ENCODE measurements around the gene SESN2.

SESN2 gene

GRCh38 chr1:28259252-28259933, at the start of gene SESN2:
TSS of gene SESN2 (plus strand) at chr1:28259518. CDS start at chr1:28259848, 330 bp downstream.
- DNase-seq, result peak; percentile 90 to 92

DNA sequence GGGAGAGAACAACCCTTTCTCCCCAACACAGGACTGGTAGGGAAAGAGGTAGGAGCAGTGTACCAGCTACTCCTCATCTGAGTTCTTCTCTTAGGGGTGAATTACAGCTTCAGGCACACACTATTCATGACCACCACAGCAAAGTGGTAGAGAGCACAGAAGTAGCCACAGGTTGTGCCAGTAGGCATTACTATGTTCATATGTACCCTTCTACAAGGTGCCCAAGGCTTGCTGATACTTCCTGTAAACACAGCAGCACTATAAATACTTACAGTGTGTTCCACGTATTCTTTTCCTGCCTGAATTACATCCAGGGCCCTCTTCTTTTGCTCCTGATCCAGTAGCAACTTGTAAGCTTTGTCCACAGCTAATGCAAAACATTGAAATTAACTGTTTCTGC, 49.6 kb upstream of the SESN2 start:
- DNase-seq, result no peak

- no peak for DNase-seq
Measured at GRCh38 chr1:28213315-28213714, 46.0 kb upstream of the SESN2 start.

GRCh38 chr1:28229089-28229488, 30.2 kb upstream of the SESN2 start:
- no peak for DNase-seq

- DNase-seq, result no peak
Measured at GRCh38 chr1:28229996-28230395, 29.3 kb upstream of the SESN2 start.

DNA sequence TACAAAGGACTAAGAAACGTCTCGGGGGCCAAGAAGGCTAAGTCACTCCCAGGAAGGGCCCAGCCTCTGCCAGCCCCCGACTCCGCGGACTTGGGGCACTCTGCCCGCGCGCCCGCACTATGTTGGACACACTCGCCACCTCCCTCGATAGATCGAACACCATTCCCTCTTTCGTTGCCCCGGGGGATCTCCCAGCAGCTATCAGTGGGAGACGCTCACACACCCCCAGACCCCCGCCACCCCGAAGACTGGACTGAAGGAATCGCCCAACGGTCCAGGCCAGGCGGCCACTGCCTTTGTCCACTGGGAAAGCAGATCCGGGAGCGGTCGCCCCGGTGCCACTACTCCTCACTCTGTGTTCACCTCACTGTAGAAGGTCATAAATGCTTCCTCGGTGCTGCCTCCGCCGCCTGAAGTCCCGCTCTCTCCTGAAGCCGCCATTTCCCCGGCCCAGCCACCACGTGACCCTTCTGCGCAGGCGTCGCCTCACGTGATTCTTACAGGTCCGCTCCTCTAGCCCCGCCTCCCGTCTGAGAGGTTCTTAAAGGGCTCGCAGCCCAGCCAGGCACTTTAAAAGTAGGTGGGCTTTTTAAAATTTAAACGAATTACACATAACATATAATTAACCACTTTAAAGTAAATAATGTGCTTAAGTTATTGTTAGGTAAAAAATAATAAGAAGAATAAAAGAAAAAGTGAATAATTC, 26.6 kb upstream of the SESN2 start, which contains the start of gene DNAJC8:
DNAJC8 (minus strand) TSS at position 472 of the 706 bp plus-strand sequence; CDS start at position 441, 31 bp downstream.
- peak; percentile 53 to 84 for DNase-seq

- no peak for DNase-seq
Measured at GRCh38 chr1:28233264-28233606, 26.1 kb upstream of the SESN2 start.

DNA sequence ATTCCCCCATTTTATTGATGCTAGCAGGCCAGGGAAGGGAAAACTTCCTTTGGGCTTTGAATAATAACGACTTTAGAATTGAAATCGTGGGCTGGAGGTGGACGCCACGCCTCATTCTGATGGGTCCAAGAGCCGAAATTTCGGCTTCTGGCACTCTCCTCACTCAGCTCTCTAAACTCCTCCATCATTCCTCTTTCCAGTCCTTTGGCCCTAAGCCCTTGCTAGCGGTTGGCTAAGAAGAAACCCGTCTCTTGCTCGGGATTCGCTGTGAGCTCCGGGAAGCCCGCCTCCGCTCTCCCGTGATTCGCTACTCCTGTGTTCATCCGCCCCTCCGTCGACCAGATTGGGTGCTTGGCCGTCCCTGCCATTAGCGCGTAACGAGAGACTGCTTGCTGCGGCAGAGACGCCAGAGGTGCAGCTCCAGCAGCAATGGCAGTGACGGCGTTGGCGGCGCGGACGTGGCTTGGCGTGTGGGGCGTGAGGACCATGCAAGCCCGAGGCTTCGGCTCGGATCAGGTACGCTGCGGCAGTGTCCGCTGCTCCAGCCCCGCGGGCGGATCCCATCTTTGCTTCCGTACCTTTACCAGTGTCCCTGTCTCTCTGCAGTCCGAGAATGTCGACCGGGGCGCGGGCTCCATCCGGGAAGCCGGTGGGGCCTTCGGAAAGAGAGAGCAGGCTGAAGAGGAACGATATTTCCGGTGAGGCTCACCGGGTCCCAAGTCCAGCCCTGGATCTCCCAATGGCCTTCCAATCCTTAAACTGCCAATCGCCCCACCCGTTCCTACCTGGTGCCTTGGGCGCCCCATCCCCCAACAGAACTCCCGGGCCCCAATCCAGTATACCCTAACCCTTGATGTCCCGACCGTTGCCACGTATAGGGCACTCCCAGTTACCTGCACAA, 23.3 kb upstream of the SESN2 start, which contains the start of gene ATP5IF1:
ATP5IF1 (plus strand) TSS at position 370 of the 901 bp plus-strand sequence; CDS start at position 430, 60 bp downstream.
- peak; percentile 82 to 95 for DNase-seq

DNA sequence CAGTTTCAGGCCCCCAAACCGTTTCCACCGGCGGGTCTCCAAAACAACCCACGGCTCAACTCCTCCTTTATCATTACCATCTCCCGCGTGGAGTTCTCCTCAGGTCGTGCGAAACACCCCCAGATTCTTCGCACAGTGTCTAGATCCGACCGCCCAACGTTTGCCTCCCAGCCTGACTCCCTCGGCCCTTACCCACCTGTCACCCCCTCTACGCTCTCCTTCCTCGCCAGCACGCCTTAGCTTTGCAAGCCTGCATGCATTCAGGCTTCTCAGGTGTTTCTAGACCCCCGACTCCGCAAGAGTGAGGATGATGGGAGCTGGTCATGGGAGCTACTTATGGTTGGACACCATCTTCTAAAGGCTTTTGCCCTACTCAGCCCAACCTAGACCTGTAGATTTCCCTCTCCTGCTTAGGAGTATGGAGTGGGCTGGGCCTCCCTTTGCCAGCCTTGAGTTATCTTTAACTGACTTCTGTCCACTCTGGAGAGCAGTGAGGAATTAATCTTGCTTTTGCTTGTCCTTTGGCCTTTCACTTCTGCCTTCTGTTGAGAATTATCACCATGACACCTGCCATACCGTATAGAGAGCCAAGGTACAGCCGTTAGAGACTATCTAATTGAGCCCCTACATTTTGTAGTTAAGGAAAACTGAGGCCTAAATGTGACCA, 22.5 kb upstream of the SESN2 start:
- DNase-seq, result no peak

DNA sequence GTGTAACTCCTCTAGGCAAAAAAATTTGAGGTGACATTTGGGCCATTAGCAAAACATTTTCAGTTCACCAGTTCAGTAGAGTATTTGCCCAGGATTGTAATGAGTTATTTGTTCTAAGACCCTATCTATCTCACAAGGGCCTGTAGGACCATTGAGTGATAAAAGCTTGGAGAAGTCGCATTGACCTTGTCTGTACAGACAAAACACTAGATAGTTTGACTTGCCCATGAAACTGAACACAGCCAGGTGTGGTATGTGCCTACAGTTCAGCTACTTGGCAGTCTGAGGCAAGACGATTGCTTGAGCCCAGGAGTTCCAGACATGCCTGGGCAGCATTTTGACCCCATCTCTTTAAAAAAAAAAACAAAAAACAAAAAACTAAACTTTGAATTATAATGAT, 20.3 kb upstream of the SESN2 start:
- no peak for DNase-seq

- no peak for DNase-seq
Measured at GRCh38 chr1:28240024-28240423, 19.3 kb upstream of the SESN2 start.

GRCh38 chr1:28241638-28242241, 17.6 kb upstream of the SESN2 start:
- DNase-seq, result no peak

DNA sequence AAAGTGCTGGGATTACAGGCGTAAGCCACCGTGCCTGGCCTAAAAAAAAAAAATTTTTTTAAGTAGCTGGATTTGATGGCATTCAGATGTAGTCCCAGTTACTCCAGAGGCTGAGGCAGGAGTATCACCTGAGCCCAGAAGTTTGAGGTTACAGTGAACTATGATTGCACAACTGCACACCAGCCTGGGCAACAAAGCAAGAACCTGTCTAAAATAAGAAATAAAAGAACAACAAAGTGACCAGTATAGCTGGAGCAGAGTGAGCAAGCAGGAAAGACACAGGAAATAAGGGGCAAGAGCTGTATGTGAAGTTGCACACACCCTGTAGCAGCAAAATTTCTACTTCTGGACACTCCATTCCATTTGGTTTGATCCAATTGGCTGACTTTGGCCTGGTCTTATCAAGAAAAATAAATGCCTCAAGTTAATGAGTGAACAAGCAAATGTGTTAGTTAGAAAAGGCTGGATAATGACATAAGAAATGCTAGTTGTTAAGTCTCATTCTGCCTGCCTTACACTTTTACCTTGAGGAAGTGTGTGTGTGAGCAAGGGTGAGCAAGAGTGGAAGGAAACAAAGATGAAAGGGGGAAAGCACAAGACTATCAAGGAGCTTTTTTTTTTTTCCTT, 15.5 kb upstream of the SESN2 start:
- no peak for DNase-seq

DNA sequence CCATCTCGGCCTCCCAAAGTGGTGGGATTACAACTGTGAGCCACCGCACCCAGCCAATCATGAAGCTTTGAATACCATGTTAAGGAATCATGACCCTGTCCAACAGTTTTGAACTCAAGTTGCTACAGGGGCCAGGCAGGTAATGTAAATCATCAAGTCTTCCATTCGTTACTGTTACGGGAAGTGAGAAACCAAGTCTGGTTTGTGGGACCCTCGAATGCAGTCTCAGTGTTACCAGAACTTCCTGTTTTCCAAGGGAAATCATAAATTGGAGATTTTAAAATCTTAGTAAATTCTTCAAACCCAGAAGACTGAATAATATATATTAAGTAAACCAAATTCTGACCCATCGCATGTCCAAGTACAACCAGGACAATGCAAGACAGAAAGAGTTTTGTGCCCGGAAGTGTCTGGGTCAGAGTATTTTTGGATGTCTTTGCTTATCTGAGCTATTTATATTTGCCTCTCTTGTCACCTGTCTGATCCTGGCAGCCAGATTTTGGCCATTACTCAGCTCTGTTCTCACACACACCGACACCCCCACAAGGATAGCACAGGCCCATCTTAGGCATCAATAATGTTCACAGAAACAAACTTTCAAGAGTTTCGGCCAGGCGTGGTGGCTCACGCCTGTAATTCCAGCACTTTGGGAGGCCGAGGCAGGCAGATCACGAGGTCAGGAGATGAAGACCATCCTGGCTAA, 14.6 kb upstream of the SESN2 start:
- DNase-seq, result no peak

GRCh38 chr1:28246427-28246832, 12.9 kb upstream of the SESN2 start:
- peak in 1 of 2 experiments; percentile 12 for DNase-seq

- DNase-seq, result no peak
Measured at GRCh38 chr1:28247612-28248272, 11.6 kb upstream of the SESN2 start.

- DNase-seq, result peak in 1 of 2 experiments; percentile 64
Measured at GRCh38 chr1:28248273-28249012, 10.9 kb upstream of the SESN2 start.

DNA sequence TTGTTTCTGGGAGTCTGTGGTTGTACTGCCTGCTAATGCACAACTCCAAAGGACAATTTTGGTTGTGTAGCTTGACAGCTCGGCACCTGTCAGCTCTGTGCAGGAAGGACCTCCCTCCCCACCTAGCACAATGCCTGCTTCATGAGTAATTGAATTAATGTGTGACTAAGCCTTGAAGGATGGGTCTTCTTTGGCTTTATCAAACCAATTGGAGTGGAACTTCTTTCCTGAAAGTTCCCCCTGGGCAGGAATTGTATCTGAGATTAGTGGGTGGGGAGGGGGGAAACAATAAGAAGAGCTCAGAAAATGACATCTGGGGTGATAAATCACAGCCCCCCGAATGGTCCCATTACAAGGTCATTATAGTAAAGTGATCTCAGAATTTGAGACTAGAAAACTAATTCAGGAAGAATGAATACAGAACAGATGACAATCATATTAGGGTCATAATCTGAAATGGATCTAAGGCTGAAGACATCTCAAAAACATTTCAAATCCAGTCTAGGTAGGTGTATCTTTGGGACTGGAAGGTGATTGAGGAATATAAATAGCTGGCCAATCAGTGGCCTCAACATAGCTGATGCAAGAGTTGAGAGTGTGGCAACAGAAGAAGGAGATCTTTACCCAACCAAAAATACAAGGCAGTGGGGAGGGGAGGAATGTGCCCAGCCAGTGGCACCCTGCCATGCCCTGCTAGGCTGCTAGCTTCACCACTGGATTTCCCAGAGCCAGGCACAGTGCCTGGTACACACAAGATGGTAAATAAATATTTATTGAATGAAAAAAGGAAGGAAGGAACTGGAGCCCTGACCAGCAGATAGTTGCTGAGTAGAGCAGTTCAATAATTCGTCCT, 10.1 kb upstream of the SESN2 start:
- DNase-seq, result no peak

- DNase-seq, result no peak
Measured at GRCh38 chr1:28249866-28250295, 9.4 kb upstream of the SESN2 start.
